Measurements from ENCODE around the gene SUDS3. TPM values are rescaled to one million over a fixed set of nuclear protein-coding genes. Genes with fewer than 3 reads are reported as not detected.

The SUDS3 gene
- polyA plus RNA-seq, 3 donors, result 8.2 to 15.6 (median 9.1) TPM

- Mint-ChIP-seq H3K9me3 (peaks cover 0 to 3% (median 0%) of the 10 kb centered on the region in 7 donors), H3K4me1 (no peaks in the 10 kb centered on the region), H3K36me3 (no peaks in the 10 kb centered on the region), H3K4me3 (no peak overlapping the region), H3K27me3 (ENCODE audit: low read depth in 3 of 3) (peaks cover 0 to 6% (median 3%) of the 10 kb centered on the region in 3 donors), H3K27ac (no peak overlapping the region)
- intact Hi-C loops (cut with micrococcal nuclease), result no loop called here
- no peak for DNase-seq
- H3K79me2 ChIP-seq (ENCODE audit: insufficient read depth, low read length), result no peaks in the 10 kb centered on the region
- H3K27me3 ChIP-seq (ENCODE audit: control insufficient read depth in 2 of 2, insufficient read depth in 2 of 2, low read length in 2 of 2), result no peaks in the 10 kb centered on the region
- no peak overlapping the region for H2AFZ ChIP-seq (ENCODE audit: insufficient read depth, low read depth, low read length, poor library complexity, severe bottlenecking)
- H3K4me3 ChIP-seq (replicated peaks in 1 of 3; ENCODE audit: low read depth in 2 of 3, low read length in 3 of 3), result no peak overlapping the region
- no peaks in the 10 kb centered on the region for H3K4me1 ChIP-seq (ENCODE audit: control insufficient read depth in 1 of 2, insufficient read depth in 2 of 2, low read length in 2 of 2)
- no peaks in the 10 kb centered on the region for H4K20me1 ChIP-seq (ENCODE audit: insufficient read depth, low read length)
- 75% methylated on average over 1 of the region's 5 CpGs for WGBS (ENCODE audit: insufficient coverage)
- no peak overlapping the region for H3K4me2 ChIP-seq (replicated peaks; ENCODE audit: extremely low read depth, low read length, poor library complexity, severe bottlenecking)
- H3K27ac ChIP-seq (ENCODE audit: low read depth in 1 of 2, low read length in 2 of 2), result no peak overlapping the region
- no peak overlapping the region for H3K9ac ChIP-seq (ENCODE audit: insufficient read depth, low read length, poor library complexity, severe bottlenecking)
- H3K36me3 ChIP-seq (replicated peaks in 1 of 2; ENCODE audit: control insufficient read depth in 1 of 2, insufficient read depth in 2 of 2, low read length in 2 of 2), result no peaks in the 10 kb centered on the region
- H3K9me3 ChIP-seq (replicated peaks in 1 of 2; ENCODE audit: control insufficient read depth in 1 of 2, insufficient read depth in 1 of 2, low read length in 2 of 2), result no peaks in the 10 kb centered on the region
- TF ChIP-seq CTCF (IDR thresholded peaks at IDR 0.05), result no peak
Measured at GRCh38 chr12:118432812-118433545, 56.6 kb downstream of the SUDS3 start.

- H3K9me3 ChIP-seq (replicated peaks in 1 of 2; ENCODE audit: control insufficient read depth in 1 of 2, insufficient read depth in 1 of 2, low read length in 2 of 2), result no peaks in the 10 kb centered on the region
- no peak overlapping the region for H3K27ac ChIP-seq (ENCODE audit: low read depth in 1 of 2, low read length in 2 of 2)
- H3K4me3 Mint-ChIP-seq, result no peak overlapping the region
- no peak overlapping the region for H2AFZ ChIP-seq (ENCODE audit: insufficient read depth, low read depth, low read length, poor library complexity, severe bottlenecking)
- no peak for TF ChIP-seq CTCF (IDR thresholded peaks at IDR 0.05)
- intact Hi-C loops (cut with micrococcal nuclease), result no loop called here
- 65% methylated on average over 4 of the region's 10 CpGs for WGBS (ENCODE audit: insufficient coverage)
- DNase-seq, result no peak
- no peaks in the 10 kb centered on the region for H3K36me3 ChIP-seq (replicated peaks in 1 of 2; ENCODE audit: control insufficient read depth in 1 of 2, insufficient read depth in 2 of 2, low read length in 2 of 2)
- no peak overlapping the region for H3K27ac Mint-ChIP-seq
- H3K9ac ChIP-seq (ENCODE audit: insufficient read depth, low read length, poor library complexity, severe bottlenecking), result no peak overlapping the region
- peaks cover 0 to 3% (median 0%) of the 10 kb centered on the region in 7 donors for H3K9me3 Mint-ChIP-seq
- H3K4me1 ChIP-seq (ENCODE audit: control insufficient read depth in 1 of 2, insufficient read depth in 2 of 2, low read length in 2 of 2), result no peaks in the 10 kb centered on the region
- H3K4me3 ChIP-seq (replicated peaks in 1 of 3; ENCODE audit: low read depth in 2 of 3, low read length in 3 of 3), result no peak overlapping the region
- no peaks in the 10 kb centered on the region for H3K27me3 ChIP-seq (ENCODE audit: control insufficient read depth in 2 of 2, insufficient read depth in 2 of 2, low read length in 2 of 2)
- peaks cover 3 to 10% (median 5%) of the 10 kb centered on the region in 3 donors for H3K27me3 Mint-ChIP-seq (ENCODE audit: low read depth in 3 of 3)
- no peaks in the 10 kb centered on the region for H4K20me1 ChIP-seq (ENCODE audit: insufficient read depth, low read length)
- H3K79me2 ChIP-seq (ENCODE audit: insufficient read depth, low read length), result no peaks in the 10 kb centered on the region
- no peaks in the 10 kb centered on the region for H3K36me3 Mint-ChIP-seq
- no peaks in the 10 kb centered on the region for H3K4me1 Mint-ChIP-seq
- no peak overlapping the region for H3K4me2 ChIP-seq (replicated peaks; ENCODE audit: extremely low read depth, low read length, poor library complexity, severe bottlenecking)
Measured at GRCh38 chr12:118436002-118436730, 59.8 kb downstream of the SUDS3 start.

Measured in CD14-positive monocyte (primary cell).